HepG2 (cell line): ENCODE results near the gene KPNB1. TPM values are rescaled to one million over a fixed set of nuclear protein-coding genes. Genes with fewer than 3 reads are reported as not detected.

Experiments
- ATAC-seq: fragments of 200-7000 bp; cut with Tn5 transposase; 3 replicates; pipeline ENCODE4 v1.9.1; 2020; ENCODE audit warnings: mild to moderate bottlenecking, moderate library complexity
- BruUV-seq: library from RNA; stranded (reverse); fragments of 400-500 nt; replicated peaks from 2 replicates; lab custom pipeline; 2021; lab: Mats Ljungman, UMichigan
- CTCF ChIA-PET: fragments of 300-600 bp; formaldehyde crosslinking; extraction: SDS; loops from one replicate; lab custom pipeline; 2021; ENCODE audit warnings: low total read pairs, inconsistent platforms, low intra/inter-chr PET ratio; lab: Yijun Ruan, JAX
- POLR2A ChIA-PET: fragments of 350-600 bp; sonication (Branson Sonifier 250); formaldehyde crosslinking; loops from one replicate; lab custom pipeline; 2020; ENCODE audit warnings: antibody characterized with exemption, inconsistent platforms; lab: Yijun Ruan, JAX
- DNase-seq: peaks from one replicate; pipeline ENCODE4 v3.0.0-alpha.2; 2015; ENCODE audit warnings: low spot score
- FAIRE-seq: peaks from 3 replicates; lab custom pipeline; 2011; peaks lifted over from hg19 to GRCh38; lab: Jason Lieb, UNC
- H2AFZ ChIP-seq: one replicate; pipeline ENCODE4 v1.6.1; 2011; ENCODE audit warnings: low read length, inconsistent platforms
- H3K27ac ChIP-seq: fragments of 300-600 bp; 3 replicates; pipeline ENCODE4 v1.8.0; 2011; ENCODE audit warnings: mixed run types, mild to moderate bottlenecking, mixed read lengths, low read length, inconsistent platforms; ENCODE audit not compliant: insufficient read depth; ENCODE audit errors: extremely low read length
- H3K27me3 ChIP-seq, 2 experiments: fragments of 200-600 bp in 1 of 2; 2 replicates in 1 of 2; 3 replicates in 1 of 2; pipeline versions ENCODE4 v1.6.0 to v1.8.0; 2011; ENCODE audit warnings: low read length in 2 of 2, mild to moderate bottlenecking in 2 of 2, moderate library complexity in 2 of 2, inconsistent platforms in 1 of 2; ENCODE audit not compliant: insufficient read depth in 2 of 2, control insufficient read depth in 1 of 2
- H3K36me3 ChIP-seq, 2 experiments: fragments of 200-600 bp in 1 of 2; replicated peaks in 1 of 2; 2 replicates in 1 of 2; 3 replicates in 1 of 2; pipeline versions ENCODE4 v1.5.1 to v1.8.0; 2011; ENCODE audit warnings: low read length in 2 of 2, inconsistent platforms in 1 of 2; ENCODE audit not compliant: insufficient read depth in 2 of 2, control insufficient read depth in 1 of 2
- H3K4me1 ChIP-seq: 2 replicates; pipeline ENCODE4 v1.5.1; 2012; ENCODE audit warnings: low read length, inconsistent platforms; ENCODE audit not compliant: insufficient read depth
- H3K4me2 ChIP-seq: 2 replicates; pipeline ENCODE4 v1.6.0; 2011; ENCODE audit warnings: low read depth, low read length, inconsistent platforms
- H3K4me3 ChIP-seq, 3 experiments: fragments of 200-600 bp in 1 of 3; sonication (generic), shearing (Covaris generic) in 1 of 3; replicated peaks in 1 of 3; 2 replicates each; pipeline ENCODE4 v1.5.1; 2011 to 2016; ENCODE audit warnings: low read length in 3 of 3, inconsistent platforms in 2 of 3, low read depth in 2 of 3, mild to moderate bottlenecking in 2 of 3, control low read depth in 1 of 3, mixed read lengths in 1 of 3; ENCODE audit not compliant: insufficient read depth in 1 of 3
- H3K79me2 ChIP-seq: one replicate; pipeline ENCODE4 v1.6.1; 2011; ENCODE audit warnings: low read length, inconsistent platforms; ENCODE audit not compliant: insufficient read depth
- H3K9ac ChIP-seq: 2 replicates; pipeline ENCODE4 v1.6.0; 2011; ENCODE audit warnings: mild to moderate bottlenecking, low read depth, low read length, inconsistent platforms; ENCODE audit not compliant: insufficient read depth
- H3K9me3 ChIP-seq: 2 replicates; pipeline ENCODE4 v1.5.1; 2012; ENCODE audit warnings: mild to moderate bottlenecking, low read length
- H4K20me1 ChIP-seq: 2 replicates; pipeline ENCODE4 v1.6.0; 2011; ENCODE audit warnings: inconsistent platforms, mild to moderate bottlenecking, low read length, moderate library complexity; ENCODE audit not compliant: insufficient read depth
- CBX5 ChIP-seq: sonication (generic); formaldehyde crosslinking; IDR thresholded peaks from 2 replicates; pipeline ENCODE4 v1.4.0; 2020; ENCODE audit warnings: missing genetic modification reagents, borderline replicate concordance
- FOSL1 ChIP-seq: sonication (generic); formaldehyde crosslinking; IDR thresholded peaks from 2 replicates; pipeline ENCODE4 v1.9.0; 2021; ENCODE audit warnings: missing genetic modification reagents, borderline replicate concordance
- GPN1 ChIP-seq: sonication (generic); formaldehyde crosslinking; IDR thresholded peaks from 2 replicates; pipeline ENCODE4 v1.5.1; 2020; ENCODE audit warnings: missing genetic modification reagents, borderline replicate concordance
- NCOA1 ChIP-seq: sonication (generic); formaldehyde crosslinking; IDR thresholded peaks from 2 replicates; pipeline ENCODE4 v1.9.0; 2021; ENCODE audit warnings: missing genetic modification reagents
- NFRKB ChIP-seq: fragments of 450-650 bp; IDR thresholded peaks from 2 replicates; pipeline ENCODE4 v1.6.1; 2017
- RARA ChIP-seq: IDR thresholded peaks from 2 replicates; pipeline ENCODE4 v1.6.1; 2016; ENCODE audit warnings: missing genetic modification reagents, missing compliant biosample characterization
- SETDB1 ChIP-seq: sonication (generic); formaldehyde crosslinking; IDR thresholded peaks from 2 replicates; pipeline ENCODE4 v1.5.1; 2020; ENCODE audit warnings: missing genetic modification reagents, mild to moderate bottlenecking, borderline replicate concordance
- ZFP36L1 ChIP-seq: sonication (generic); formaldehyde crosslinking; IDR thresholded peaks from 2 replicates; pipeline ENCODE4 v1.8.0; 2022; ENCODE audit warnings: mild to moderate bottlenecking, missing genetic modification reagents, moderate library complexity
- ZNF263 ChIP-seq: sonication (generic); formaldehyde crosslinking; IDR thresholded peaks from 2 replicates; pipeline ENCODE4 v1.4.0; 2020; ENCODE audit warnings: missing genetic modification reagents
- ZNF713 ChIP-seq: sonication (generic); formaldehyde crosslinking; IDR thresholded peaks from 2 replicates; pipeline ENCODE4 v1.4.0; 2020; ENCODE audit warnings: mild to moderate bottlenecking, missing genetic modification reagents
- ZSCAN30 ChIP-seq: sonication (generic); formaldehyde crosslinking; IDR thresholded peaks from 2 replicates; pipeline ENCODE4 v1.5.0; 2020; ENCODE audit warnings: mild to moderate bottlenecking, missing genetic modification reagents
- WGBS: methylation state at CpG from one replicate; pipeline ENCODE4 v1.1.6; 2017; ENCODE audit warnings: low lambda C conversion rate; 5-methylcytosine and 5-hydroxymethylcytosine counted together
- in situ Hi-C: cut with HindIII; loops from 2 replicates; pipeline ENCODE4 v1.10.0; 2017; ENCODE audit warnings: low pct_unique_long_range_greater_than_20kb; ENCODE audit not compliant: extremely low pct_ligation_motif_present
- intact Hi-C: fragments of 100-400 bp; cut with micrococcal nuclease; formaldehyde crosslinking; loops from one replicate; pipeline ENCODE4 v1.10.0; 2022; ENCODE audit not compliant: unreplicated experiment
- polyA plus RNA-seq, 8 experiments: library from polyadenylated mRNA; depleted of rRNA in 3 of 8; stranded (reverse) in 7 of 8; unstranded in 1 of 8; fragments of >200 nt; fragmentation: Illumina TruSeq in 4 of 8; extraction: Trizol in 4 of 8; gene quantifications; 2 replicates each; pipeline versions ENCODE4 v1.2.1 to v1.2.3, GENCODE V29; 2011 to 2016; ENCODE audit warnings: low read depth in 4 of 8, missing spikeins in 1 of 8, mixed read lengths in 1 of 8; ENCODE audit not compliant: insufficient read depth in 1 of 8
- total RNA-seq, 5 experiments: library from RNA; depleted of rRNA; stranded (reverse); fragments of >200 nt; fragmentation: Illumina TruSeq; extraction: Trizol; gene quantifications; 2 replicates each; pipeline ENCODE4 v1.2.3, GENCODE V29; 2016; ENCODE audit warnings: low read depth in 1 of 5
- TF ChIP-seq, protein P1 (sequence below), 2 experiments: sonication (generic) in 1 of 2; formaldehyde crosslinking in 1 of 2; IDR thresholded peaks; 2 replicates each; pipeline versions ENCODE4 v1.6.1 to v1.9.0; 2014 to 2022; ENCODE audit warnings: antibody characterized with exemption in 1 of 2, borderline replicate concordance in 1 of 2, inconsistent platforms in 1 of 2, low read depth in 1 of 2, missing genetic modification reagents in 1 of 2
- TF ChIP-seq, protein P2 (sequence below): sonication (generic); formaldehyde crosslinking; IDR thresholded peaks from 2 replicates; pipeline ENCODE4 v1.5.0; 2020; ENCODE audit warnings: missing genetic modification reagents, mild to moderate bottlenecking, borderline replicate concordance
- TF ChIP-seq, protein P3 (sequence below): sonication (generic); formaldehyde crosslinking; IDR thresholded peaks from 2 replicates; pipeline ENCODE4 v1.8.1; 2023; ENCODE audit warnings: mild to moderate bottlenecking, missing genetic modification reagents

KPNB1 gene
- total and polyA plus RNA-seq, 2 of the 13 experiments (the other 11 are each of a cell fraction or from before 2014, with no cell fraction given): 164 to 424 TPM

DNA sequence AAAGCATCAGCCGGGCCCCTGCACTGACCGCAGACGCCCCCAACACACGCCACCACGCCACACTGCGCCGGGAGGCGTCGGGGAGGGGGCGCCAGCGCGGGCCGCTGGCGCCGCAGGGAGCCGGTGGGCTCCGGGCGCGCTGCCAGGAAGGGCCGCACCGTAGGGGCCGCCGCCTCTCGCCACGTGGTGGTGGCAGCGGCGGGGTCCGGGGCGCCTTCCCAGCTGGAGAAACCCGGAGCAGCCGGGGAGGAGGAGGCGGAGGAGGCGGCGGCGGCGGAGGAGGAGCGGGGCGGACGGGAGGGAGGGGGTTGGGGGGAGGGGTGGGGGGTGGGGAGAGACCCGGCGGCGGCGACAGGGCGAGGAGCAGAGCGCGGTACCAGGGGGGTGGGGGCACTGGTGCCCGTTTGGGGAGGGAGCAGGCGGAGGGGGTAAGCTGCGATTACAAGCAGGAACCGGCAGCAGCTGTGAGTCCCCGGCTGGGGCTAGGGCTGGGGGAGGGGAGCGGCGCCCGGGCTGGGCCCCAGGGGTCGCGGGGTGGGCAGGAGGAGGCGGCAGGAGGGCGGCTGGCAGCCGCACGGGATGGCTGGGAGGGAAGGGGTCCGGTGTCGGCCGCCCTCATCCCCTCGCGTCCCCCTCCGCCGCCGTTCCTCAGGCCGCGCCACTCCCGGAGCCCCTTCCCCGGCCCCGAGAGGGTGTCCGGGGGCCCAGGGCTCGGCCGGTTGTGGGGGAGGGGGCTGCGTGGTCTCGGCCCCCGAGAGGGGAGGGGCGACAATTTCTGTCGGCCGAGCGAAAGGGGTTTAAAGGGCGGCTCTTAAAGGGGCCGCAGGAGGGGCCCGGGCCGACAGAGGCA, 44.2 kb downstream of the KPNB1 start, which contains the start of gene TBKBP1:
Gene TBKBP1 (plus strand): TSS at position 431 of the 850 bp plus-strand sequence. CDS start 1,952 bp downstream, outside the sequence.
- Histone ChIP-seq H4K20me1 (no peaks in the 10 kb centered on the region), H3K9me3 (no peaks in the 10 kb centered on the region), H3K9ac (peak within 1 kb of the TSS; percentile 75), H3K79me2 (no peaks in the 10 kb centered on the region), H3K27ac (peak within 1 kb of the TSS; percentile 10), H2AFZ (no peak within 1 kb of the TSS), H3K27me3 (no peaks in the 10 kb centered on the region), H3K4me2 (peak within 1 kb of the TSS; percentile 92), H3K4me3 (peak within 1 kb of the TSS; percentile 79 to 83 (median 80)), H3K36me3 (no peaks in the 10 kb centered on the region), H3K4me1 (peaks cover 42% of the 10 kb centered on the region)
- DNase-seq: peak; percentile 41
- in situ Hi-C loops: no loop called here
- CTCF ChIA-PET: no interaction called here
- ATAC-seq: peak; percentile 18
- POLR2A ChIA-PET: interaction anchor here (0.7 to 3.0 kb wide), 5 partner anchors 10 to 138 kb away, joined by 3 to 22 read pairs (median 4); partner anchors contain the start of genes KPNB1, LRRC46 and MRPL10
- 1% methylated on average over 56 of the region's 87 CpGs for WGBS
- FAIRE-seq: no peak
- no TSS peak for BruUV-seq
- intact Hi-C loops: no loop called here
- TF ChIP-seq FOSL1 (CRISPR knock-in tag) (no peak), ZNF263 (0 out of 2 replicates have a peak, but pooled peaks have one; percentile 14), RARA (CRISPR knock-in tag) (0 out of 2 replicates have a peak, but pooled peaks have one; percentile 16), ZNF713 (CRISPR knock-in tag) (no peak), CBX5 (CRISPR knock-in tag) (no peak), NCOA1 (0 out of 2 replicates have a peak, but pooled peaks have one; percentile 30), ZSCAN30 (CRISPR knock-in tag) (no peak), ZFP36L1 (CRISPR knock-in tag) (no peak), GPN1 (CRISPR knock-in tag) (no peak), SETDB1 (CRISPR knock-in tag) (no peak), NFRKB (no peak)
- TF ChIP-seq, protein P1, sequence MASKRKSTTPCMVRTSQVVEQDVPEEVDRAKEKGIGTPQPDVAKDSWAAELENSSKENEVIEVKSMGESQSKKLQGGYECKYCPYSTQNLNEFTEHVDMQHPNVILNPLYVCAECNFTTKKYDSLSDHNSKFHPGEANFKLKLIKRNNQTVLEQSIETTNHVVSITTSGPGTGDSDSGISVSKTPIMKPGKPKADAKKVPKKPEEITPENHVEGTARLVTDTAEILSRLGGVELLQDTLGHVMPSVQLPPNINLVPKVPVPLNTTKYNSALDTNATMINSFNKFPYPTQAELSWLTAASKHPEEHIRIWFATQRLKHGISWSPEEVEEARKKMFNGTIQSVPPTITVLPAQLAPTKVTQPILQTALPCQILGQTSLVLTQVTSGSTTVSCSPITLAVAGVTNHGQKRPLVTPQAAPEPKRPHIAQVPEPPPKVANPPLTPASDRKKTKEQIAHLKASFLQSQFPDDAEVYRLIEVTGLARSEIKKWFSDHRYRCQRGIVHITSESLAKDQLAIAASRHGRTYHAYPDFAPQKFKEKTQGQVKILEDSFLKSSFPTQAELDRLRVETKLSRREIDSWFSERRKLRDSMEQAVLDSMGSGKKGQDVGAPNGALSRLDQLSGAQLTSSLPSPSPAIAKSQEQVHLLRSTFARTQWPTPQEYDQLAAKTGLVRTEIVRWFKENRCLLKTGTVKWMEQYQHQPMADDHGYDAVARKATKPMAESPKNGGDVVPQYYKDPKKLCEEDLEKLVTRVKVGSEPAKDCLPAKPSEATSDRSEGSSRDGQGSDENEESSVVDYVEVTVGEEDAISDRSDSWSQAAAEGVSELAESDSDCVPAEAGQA (IDR thresholded peaks at IDR 0.05; ENCODE audit: low read depth): no peak
- TF ChIP-seq, protein P1 (CRISPR knock-in tag; IDR thresholded peaks at IDR 0.05; ENCODE audit: borderline replicate concordance): no peak
- TF ChIP-seq, protein P2, sequence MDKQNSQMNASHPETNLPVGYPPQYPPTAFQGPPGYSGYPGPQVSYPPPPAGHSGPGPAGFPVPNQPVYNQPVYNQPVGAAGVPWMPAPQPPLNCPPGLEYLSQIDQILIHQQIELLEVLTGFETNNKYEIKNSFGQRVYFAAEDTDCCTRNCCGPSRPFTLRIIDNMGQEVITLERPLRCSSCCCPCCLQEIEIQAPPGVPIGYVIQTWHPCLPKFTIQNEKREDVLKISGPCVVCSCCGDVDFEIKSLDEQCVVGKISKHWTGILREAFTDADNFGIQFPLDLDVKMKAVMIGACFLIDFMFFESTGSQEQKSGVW (CRISPR knock-in tag): no peak
- TF ChIP-seq, protein P3, sequence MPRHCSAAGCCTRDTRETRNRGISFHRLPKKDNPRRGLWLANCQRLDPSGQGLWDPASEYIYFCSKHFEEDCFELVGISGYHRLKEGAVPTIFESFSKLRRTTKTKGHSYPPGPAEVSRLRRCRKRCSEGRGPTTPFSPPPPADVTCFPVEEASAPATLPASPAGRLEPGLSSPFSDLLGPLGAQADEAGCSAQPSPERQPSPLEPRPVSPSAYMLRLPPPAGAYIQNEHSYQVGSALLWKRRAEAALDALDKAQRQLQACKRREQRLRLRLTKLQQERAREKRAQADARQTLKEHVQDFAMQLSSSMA (CRISPR knock-in tag): no peak
